OCI-LY1 (cell line): ENCODE results near the gene TEP1.

Source experiments
- H2AFZ ChIP-seq: fragments of 200-600 bp; sonication (generic), shearing (Covaris generic); 2 replicates; pipeline ENCODE4 v1.6.0; 2014; ENCODE audit warnings: antibody characterized with exemption, mild to moderate bottlenecking, low read length
- H3F3A ChIP-seq: fragments of 200-600 bp; sonication (generic), shearing (Covaris generic); 2 replicates; pipeline ENCODE4 v1.6.0; 2014; ENCODE audit warnings: mild to moderate bottlenecking, antibody characterized with exemption, low read length, moderate library complexity; ENCODE audit not compliant: insufficient read depth
- H3K27ac ChIP-seq: fragments of 200-600 bp; sonication (generic); 2 replicates; pipeline ENCODE4 v1.5.1; 2014; ENCODE audit warnings: low read length, mixed run types, mild to moderate bottlenecking, low read depth; ENCODE audit not compliant: poor library complexity, severe bottlenecking
- H3K27me3 ChIP-seq: fragments of 200-600 bp; sonication (generic); 2 replicates; pipeline ENCODE4 v1.6.0; 2014; ENCODE audit warnings: antibody characterized with exemption, mild to moderate bottlenecking, low read length, moderate library complexity; ENCODE audit not compliant: insufficient read depth
- H3K36me3 ChIP-seq: fragments of 200-600 bp; sonication (generic); 2 replicates; pipeline ENCODE4 v1.6.1; 2014; ENCODE audit warnings: mild to moderate bottlenecking, antibody characterized with exemption, low read length, moderate library complexity, mixed read lengths; ENCODE audit not compliant: insufficient read depth
- H3K4me1 ChIP-seq: fragments of 200-600 bp; sonication (generic); 2 replicates; pipeline ENCODE4 v1.5.1; 2014; ENCODE audit warnings: mild to moderate bottlenecking, low read length, moderate library complexity; ENCODE audit not compliant: insufficient read depth, severe bottlenecking
- H3K4me2 ChIP-seq: fragments of 200-600 bp; sonication (generic), shearing (Covaris generic); 2 replicates; pipeline ENCODE4 v1.6.1; 2014; ENCODE audit warnings: low read length
- H3K4me3 ChIP-seq: fragments of 200-600 bp; sonication (generic); 2 replicates; pipeline ENCODE4 v1.5.1; 2014; ENCODE audit warnings: low read length, low read depth, mild to moderate bottlenecking, mixed read lengths; ENCODE audit not compliant: poor library complexity, severe bottlenecking
- H3K79me2 ChIP-seq: fragments of 200-600 bp; shearing (Covaris generic); 2 replicates; pipeline ENCODE4 v1.6.1; 2016; ENCODE audit warnings: mixed run types, low read length, mixed read lengths; ENCODE audit not compliant: insufficient read depth
- H3K9ac ChIP-seq: fragments of 200-600 bp; sonication (generic), shearing (Covaris generic); 2 replicates; pipeline ENCODE4 v1.6.1; 2014; ENCODE audit warnings: mild to moderate bottlenecking, low read length, mixed read lengths
- H3K9me2 ChIP-seq: fragments of 200-600 bp; sonication (generic), shearing (Covaris generic); 2 replicates; pipeline ENCODE4 v1.6.1; 2014; ENCODE audit warnings: low read depth, mild to moderate bottlenecking, low read length, mixed read lengths
- H3K9me3 ChIP-seq: fragments of 200-600 bp; shearing (Covaris generic); 2 replicates; pipeline ENCODE4 v1.6.1; 2014; ENCODE audit warnings: low read length, mixed read lengths
- H4K20me1 ChIP-seq: fragments of 200-600 bp; sonication (generic), shearing (Covaris generic); 2 replicates; pipeline ENCODE4 v1.6.0; 2016; ENCODE audit warnings: mild to moderate bottlenecking, low read length; ENCODE audit not compliant: insufficient read depth
- EZH2 ChIP-seq: fragments of 200-600 bp; sonication (generic), shearing (Covaris generic); IDR thresholded peaks from 2 replicates; pipeline ENCODE4 v1.8.0; 2017; ENCODE audit warnings: borderline replicate concordance, mixed run types, mild to moderate bottlenecking, antibody characterized with exemption, low read length, moderate library complexity, mixed read lengths
- TF ChIP-seq, protein P1 (sequence below): fragments of 200-600 bp; sonication (generic), shearing (Covaris generic); IDR thresholded peaks from 2 replicates; pipeline ENCODE4 v1.5.1; 2017; ENCODE audit warnings: mild to moderate bottlenecking, antibody characterized with exemption, low read length, moderate library complexity, mixed read lengths

The TEP1 gene

DNA sequence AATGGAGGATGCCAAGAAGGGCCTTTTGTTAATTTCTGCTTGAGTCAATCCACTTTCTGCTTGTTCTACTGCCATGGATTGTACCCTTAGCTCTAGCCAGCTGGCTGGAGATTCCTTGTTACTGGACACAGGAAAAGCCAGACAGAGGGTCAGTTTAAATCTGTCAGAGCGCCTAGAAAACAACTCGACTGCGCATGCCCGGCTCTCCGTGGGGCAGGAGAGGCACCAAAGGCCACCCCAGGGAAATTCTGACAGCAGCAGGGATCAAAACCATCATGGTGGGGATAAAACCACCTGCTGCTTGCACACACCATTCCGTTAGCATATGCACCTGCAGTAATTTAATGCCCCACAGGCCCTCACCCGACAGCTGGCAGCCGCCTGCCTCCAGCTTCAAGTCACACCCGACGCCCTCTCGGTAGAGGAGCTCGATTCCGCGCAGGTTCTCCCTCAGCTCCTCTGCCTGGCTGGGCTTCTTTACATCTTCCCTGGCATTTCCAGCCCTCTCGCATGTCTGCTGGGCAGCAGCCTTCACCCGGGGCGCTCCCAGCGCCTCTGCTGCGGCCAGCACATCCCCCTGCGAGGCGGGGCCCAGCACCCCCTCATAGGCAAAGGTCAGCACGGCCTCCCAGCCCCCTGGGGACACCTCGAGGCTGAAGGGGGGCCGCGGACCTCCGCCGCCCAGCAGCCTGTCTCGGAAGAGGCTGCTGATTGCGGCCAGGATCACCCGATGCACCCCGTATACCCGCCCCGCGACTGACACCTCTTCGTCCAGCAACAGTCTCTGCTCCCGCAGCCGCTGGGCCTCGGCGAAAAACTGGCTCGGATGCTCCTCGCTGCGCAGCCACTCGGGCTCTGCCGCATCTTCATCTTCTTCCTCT lies 21.6 kb upstream of the TEP1 start:
- Histone ChIP-seq H3K27me3 (0 out of 2 replicates have a peak, but pooled peaks cover 3% of the 10 kb centered on the region), H4K20me1 (no peaks in the 10 kb centered on the region), H3K9me2 (no peaks in the 10 kb centered on the region), H3K79me2 (no peaks in the 10 kb centered on the region), H3K4me3 (no peak overlapping the region), H3F3A (no peaks in the 10 kb centered on the region), H3K4me1 (no peaks in the 10 kb centered on the region), H2AFZ (no peak overlapping the region), H3K4me2 (no peak overlapping the region), H3K9ac (no peak overlapping the region), H3K36me3 (no peaks in the 10 kb centered on the region), H3K27ac (no peak overlapping the region), H3K9me3 (no peaks in the 10 kb centered on the region)
- TF ChIP-seq EZH2 = no peak
- TF ChIP-seq, protein P1, sequence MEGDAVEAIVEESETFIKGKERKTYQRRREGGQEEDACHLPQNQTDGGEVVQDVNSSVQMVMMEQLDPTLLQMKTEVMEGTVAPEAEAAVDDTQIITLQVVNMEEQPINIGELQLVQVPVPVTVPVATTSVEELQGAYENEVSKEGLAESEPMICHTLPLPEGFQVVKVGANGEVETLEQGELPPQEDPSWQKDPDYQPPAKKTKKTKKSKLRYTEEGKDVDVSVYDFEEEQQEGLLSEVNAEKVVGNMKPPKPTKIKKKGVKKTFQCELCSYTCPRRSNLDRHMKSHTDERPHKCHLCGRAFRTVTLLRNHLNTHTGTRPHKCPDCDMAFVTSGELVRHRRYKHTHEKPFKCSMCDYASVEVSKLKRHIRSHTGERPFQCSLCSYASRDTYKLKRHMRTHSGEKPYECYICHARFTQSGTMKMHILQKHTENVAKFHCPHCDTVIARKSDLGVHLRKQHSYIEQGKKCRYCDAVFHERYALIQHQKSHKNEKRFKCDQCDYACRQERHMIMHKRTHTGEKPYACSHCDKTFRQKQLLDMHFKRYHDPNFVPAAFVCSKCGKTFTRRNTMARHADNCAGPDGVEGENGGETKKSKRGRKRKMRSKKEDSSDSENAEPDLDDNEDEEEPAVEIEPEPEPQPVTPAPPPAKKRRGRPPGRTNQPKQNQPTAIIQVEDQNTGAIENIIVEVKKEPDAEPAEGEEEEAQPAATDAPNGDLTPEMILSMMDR = no peak

DNA sequence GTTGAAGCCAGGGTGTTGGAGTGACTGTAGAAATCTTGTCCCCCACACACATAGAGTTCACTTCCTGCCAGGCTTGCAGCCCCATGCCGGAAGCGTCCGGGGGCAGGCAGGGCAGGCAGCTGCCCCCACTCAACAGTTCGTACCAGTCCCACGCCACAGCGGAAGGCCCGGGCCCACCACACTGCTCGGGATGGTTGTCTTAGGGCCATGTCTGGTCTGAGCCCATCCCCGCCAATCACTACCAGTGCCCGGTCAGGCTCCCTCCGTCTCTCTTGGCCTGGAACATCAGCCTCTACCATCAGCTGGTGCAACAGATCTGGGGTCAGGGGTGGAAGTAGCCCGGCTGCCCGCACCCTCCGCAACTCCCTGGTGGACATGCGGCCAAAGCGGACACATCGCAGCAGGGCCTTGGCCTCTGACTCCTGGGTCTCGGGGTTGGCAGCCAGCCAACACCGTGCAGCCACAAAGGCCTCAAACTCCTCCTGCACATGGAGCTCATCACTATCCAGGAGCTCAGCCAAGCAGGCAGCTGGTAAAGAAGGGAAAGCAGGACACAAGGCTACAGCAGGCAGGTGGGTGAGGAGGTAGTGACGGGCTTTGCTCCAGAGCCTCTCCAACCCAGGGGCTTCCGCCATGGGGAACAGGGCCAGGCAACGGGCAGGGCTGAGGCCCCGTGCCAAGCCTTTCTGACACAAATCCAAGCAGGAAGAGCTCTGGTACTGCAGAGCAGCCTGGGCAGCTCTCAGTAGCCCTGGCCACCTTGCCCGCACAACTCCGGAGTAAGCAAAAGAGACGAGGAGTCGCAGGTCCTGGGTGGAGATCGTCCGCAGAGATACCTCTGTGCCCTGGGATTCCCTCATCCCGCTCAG lies 16.7 kb upstream of the TEP1 start:
- Histone ChIP-seq H3K4me2 (no peak overlapping the region), H3F3A (no peaks in the 10 kb centered on the region), H3K4me1 (peaks cover 14% of the 10 kb centered on the region), H3K9me2 (no peaks in the 10 kb centered on the region), H3K4me3 (no peak overlapping the region), H3K27ac (no peak overlapping the region), H3K79me2 (no peaks in the 10 kb centered on the region), H3K27me3 (no peaks in the 10 kb centered on the region), H2AFZ (no peak overlapping the region), H3K9ac (no peak overlapping the region), H3K9me3 (no peaks in the 10 kb centered on the region), H3K36me3 (no peaks in the 10 kb centered on the region), H4K20me1 (no peaks in the 10 kb centered on the region)
- TF ChIP-seq, protein P1 = no peak
- TF ChIP-seq EZH2 = no peak

DNA sequence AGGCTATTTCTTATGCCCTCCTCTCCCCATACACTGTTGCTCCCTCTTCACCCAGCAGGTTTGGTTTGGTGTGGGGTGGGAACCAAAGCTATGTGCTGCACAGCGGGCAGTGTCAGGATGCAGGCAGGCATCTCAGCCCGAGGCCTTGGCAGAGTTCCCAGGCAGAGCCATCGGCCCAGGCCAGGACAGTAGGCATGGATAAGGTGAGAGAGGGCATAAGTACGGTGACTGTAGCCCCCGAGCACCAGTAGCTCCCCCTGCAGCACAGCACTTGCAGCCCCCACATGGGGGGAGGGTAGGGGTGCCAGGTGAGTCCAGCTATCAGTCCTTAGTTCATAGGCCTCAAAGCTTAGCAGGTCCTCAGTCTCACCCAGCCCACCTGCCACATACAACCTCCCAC lies 15.5 kb upstream of the TEP1 start:
- Histone ChIP-seq H3K9me3 (no peaks in the 10 kb centered on the region), H3K9ac (no peak overlapping the region), H2AFZ (no peak overlapping the region), H3K4me3 (no peak overlapping the region), H3K9me2 (no peaks in the 10 kb centered on the region), H3K79me2 (no peaks in the 10 kb centered on the region), H3K36me3 (no peaks in the 10 kb centered on the region), H3K27ac (no peak overlapping the region), H3K27me3 (no peaks in the 10 kb centered on the region), H3F3A (no peaks in the 10 kb centered on the region), H3K4me1 (peaks cover 14% of the 10 kb centered on the region), H3K4me2 (no peak overlapping the region), H4K20me1 (no peaks in the 10 kb centered on the region)
- TF ChIP-seq EZH2 = no peak
- TF ChIP-seq, protein P1 = no peak
